K562 (cell line): ENCODE measurements around the gene MEIG1. TPM values are rescaled to one million over a fixed set of nuclear protein-coding genes. Genes with fewer than 3 reads are reported as not detected.

ENCODE experiments used
- ADNP ChIP-seq: fragments of 200-800 bp; sonication (Bioruptor generic); IDR thresholded peaks from 2 replicates; pipeline ENCODE4 v1.6.1; 2016; ENCODE audit warnings: missing genetic modification characterization, missing compliant biosample characterization
- BHLHE40 ChIP-seq: IDR thresholded peaks from 2 replicates; pipeline ENCODE4 v1.6.1; 2011; ENCODE audit warnings: low read length, improper control_type of control experiment
- CAMTA2 ChIP-seq: fragments of 250-450 bp; sonication (Bioruptor Pico); conservative IDR thresholded peaks from 2 replicates; pipeline ENCODE4 v1.5.1; 2022
- CBX2 ChIP-seq: fragments of 200-600 bp; sonication (generic); IDR thresholded peaks from one replicate; pipeline ENCODE4 v1.6.1; 2012; ENCODE audit warnings: mild to moderate bottlenecking, low read length, inconsistent platforms; ENCODE audit not compliant: insufficient read depth, poor library complexity, severe bottlenecking
- CREB1 ChIP-seq, 2 experiments: sonication (generic) in 1 of 2; formaldehyde crosslinking in 1 of 2; IDR thresholded peaks; 2 replicates each; pipeline versions ENCODE4 v1.6.1 to v1.8.0; 2012 to 2022; ENCODE audit warnings: inconsistent platforms in 1 of 2, mild to moderate bottlenecking in 1 of 2, missing genetic modification reagents in 1 of 2, moderate library complexity in 1 of 2
- CTCFL ChIP-seq: IDR thresholded peaks from 2 replicates; pipeline ENCODE4 v1.6.1; 2011; ENCODE audit warnings: borderline replicate concordance, low read depth, mild to moderate bottlenecking, moderate library complexity, low read length; ENCODE audit not compliant: insufficient read depth, poor library complexity, severe bottlenecking
- FOXK1 ChIP-seq: sonication (generic); formaldehyde crosslinking; IDR thresholded peaks from 2 replicates; pipeline ENCODE4 v1.8.0; 2022; ENCODE audit warnings: missing genetic modification reagents, mild to moderate bottlenecking, borderline replicate concordance
- ID3 ChIP-seq, 2 experiments: fragments of 250-450 bp in 1 of 2; fragments of 450-650 bp in 1 of 2; sonication (Bioruptor Pico) in 1 of 2; IDR thresholded peaks; 2 replicates each; pipeline versions ENCODE4 v1.6.1 to v1.8.0; 2016 to 2021; ENCODE audit warnings: mild to moderate bottlenecking in 2 of 2, moderate library complexity in 2 of 2, missing compliant biosample characterization in 1 of 2, missing genetic modification characterization in 1 of 2
- MYBL2 ChIP-seq, 2 experiments: fragments of 450-650 bp in 1 of 2; sonication (generic) in 1 of 2; formaldehyde crosslinking in 1 of 2; IDR thresholded peaks; 2 replicates each; pipeline versions ENCODE4 v1.6.1 to v1.8.1; 2017 to 2022; ENCODE audit warnings: borderline replicate concordance in 1 of 2, inconsistent platforms in 1 of 2, low read depth in 1 of 2, mild to moderate bottlenecking in 1 of 2, missing genetic modification reagents in 1 of 2, moderate library complexity in 1 of 2
- MYC ChIP-seq, 2 experiments: fragments of 250-450 bp in 1 of 2; sonication (Bioruptor Pico) in 1 of 2; IDR thresholded peaks; 2 replicates each; pipeline versions ENCODE4 v1.5.1 to v1.6.1; 2012 to 2021; ENCODE audit warnings: low read depth in 2 of 2, borderline replicate concordance in 1 of 2, improper control_type of control experiment in 1 of 2, low read length in 1 of 2, mild to moderate bottlenecking in 1 of 2, moderate library complexity in 1 of 2
- RBBP5 ChIP-seq: fragments of 200-600 bp; sonication (generic); IDR thresholded peaks from 2 replicates; pipeline ENCODE4 v1.6.1; 2012; ENCODE audit warnings: borderline replicate concordance, mild to moderate bottlenecking, low read length, control low read depth, inconsistent platforms; ENCODE audit not compliant: insufficient read depth, poor library complexity, severe bottlenecking
- SRF ChIP-seq, 2 experiments: fragments of 250-450, 450-650 bp in 1 of 2; sonication (Bioruptor Pico) in 1 of 2; sonication (generic) in 1 of 2; formaldehyde crosslinking; IDR thresholded peaks; 2 replicates each; pipeline versions ENCODE4 v1.5.0 to v1.5.1; 2020 to 2022; ENCODE audit warnings: mild to moderate bottlenecking in 1 of 2, missing genetic modification reagents in 1 of 2
- THAP7 ChIP-seq: fragments of 250-450 bp; sonication (Bioruptor Pico); IDR thresholded peaks from 2 replicates; pipeline ENCODE4 v1.5.0; 2021
- UBTF ChIP-seq, 2 experiments: IDR thresholded peaks; 2 replicates each; pipeline ENCODE4 v1.6.1; 2012; ENCODE audit warnings: improper control_type of control experiment in 2 of 2, low read depth in 2 of 2, low read length in 2 of 2, borderline replicate concordance in 1 of 2
- ZBED1 ChIP-seq: IDR thresholded peaks from 2 replicates; pipeline ENCODE4 v1.6.1; 2014
- ZNF764 ChIP-seq: fragments of 250-450 bp; sonication (Bioruptor Pico); IDR thresholded peaks from 2 replicates; pipeline ENCODE4 v1.4.0; 2020; ENCODE audit warnings: low read depth, mild to moderate bottlenecking, moderate library complexity
- polyA plus RNA-seq, 8 experiments: library from polyadenylated mRNA; depleted of rRNA in 4 of 8; stranded (reverse) in 5 of 8; unstranded in 3 of 8; fragments of >200 nt; fragmentation: Nextera tagmentation in 2 of 8; fragmentation: Illumina TruSeq in 1 of 8; extraction: Ambion mirVana in 2 of 8; extraction: Trizol in 1 of 8; gene quantifications; 2 replicates each; pipeline versions ENCODE4 v1.2.1 to v1.2.3, GENCODE V29; 2011 to 2014; ENCODE audit warnings: inconsistent platforms in 1 of 8, missing spikeins in 1 of 8
- total RNA-seq, 7 experiments: library from RNA; depleted of rRNA in 6 of 7; stranded (reverse); fragments of >200 nt in 6 of 7; fragmentation: Illumina TruSeq in 2 of 7; extraction: Trizol in 2 of 7; gene quantifications; 2 replicates each; pipeline versions ENCODE4 v1.2.1 to v1.2.3, GENCODE V29; 2011 to 2021; ENCODE audit warnings: low replicate concordance in 1 of 7

The MEIG1 gene
- total and polyA plus RNA-seq, 9 of the 15 experiments (the other 6 are each of a cell fraction or from before 2014, with no cell fraction given), result 0.19 to 1.7 (median 0.54) TPM; not detected in 3

- TF ChIP-seq UBTF (IDR thresholded peaks at IDR 0.05; ENCODE audit: borderline replicate concordance in 1 of 2, low read depth in 2 of 2, low read length in 2 of 2) (peak; percentile 51 to 78; a peak in 3 of 4 replicates), CAMTA2 (CRISPR knock-in tag) (no peak), CTCFL (no peak), RBBP5 (peak; percentile 43), BHLHE40 (0 out of 2 replicates have a peak, but pooled peaks have one; percentile 16), SRF (CRISPR knock-in tag; IDR thresholded peaks at IDR 0.05) (peak in 1 of 2 experiments; percentile 68; a peak in 1 of 4 replicates), CBX2 (no peak), THAP7 (CRISPR knock-in tag) (0 out of 2 replicates have a peak, but pooled peaks have one; percentile 87), MYBL2 (IDR thresholded peaks at IDR 0.05; ENCODE audit: low read depth) (no peak), MYBL2 (CRISPR knock-in tag; IDR thresholded peaks at IDR 0.05; ENCODE audit: borderline replicate concordance) (no peak), MYC (IDR thresholded peaks at IDR 0.05; ENCODE audit: low read depth, low read length) (peak; percentile 82), MYC (CRISPR knock-in tag; IDR thresholded peaks at IDR 0.05; ENCODE audit: borderline replicate concordance, low read depth) (peak; percentile 66; the same call in 1 of the 2 replicates), FOXK1 (CRISPR knock-in tag) (no peak; the same call in 1 of the 2 replicates), ID3 (CRISPR knock-in tag; IDR thresholded peaks at IDR 0.05) (no peak), ID3 (tag; IDR thresholded peaks at IDR 0.05) (peak; percentile 75; the same call in 1 of the 2 replicates), ZBED1 (no peak), ZNF764 (CRISPR knock-in tag) (no peak), CREB1 (IDR thresholded peaks at IDR 0.05) (no peak), CREB1 (CRISPR knock-in tag; IDR thresholded peaks at IDR 0.05) (no peak; the same call in 1 of the 2 replicates), ADNP (tag) (no peak)
Observed at GRCh38 chr10:14959221-14960057, at the start of gene MEIG1 (continued).
